Measurements from ENCODE around the gene RPP38.

DNA sequence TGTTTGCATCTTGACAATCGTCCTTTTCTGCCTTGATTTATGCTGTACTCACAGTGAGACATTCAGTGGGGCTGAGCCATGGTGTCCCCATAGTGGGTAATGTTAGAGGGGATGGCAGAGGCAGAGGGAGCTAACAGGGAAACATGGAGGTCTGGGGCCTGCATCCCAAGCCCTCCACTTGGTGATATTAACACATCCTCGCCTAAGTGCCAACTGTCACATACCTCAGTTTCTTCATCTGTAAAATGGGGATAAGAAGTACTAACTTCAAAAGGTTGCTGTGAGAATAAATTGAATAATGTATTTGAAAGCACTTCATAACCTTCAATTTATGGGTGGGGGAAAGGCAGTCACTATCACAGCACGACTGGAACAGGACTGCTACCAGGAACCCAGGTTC, 27.8 kb downstream of the RPP38 start:
- TF ChIP-seq CTCF (conservative IDR thresholded peaks at IDR 0.05 in 1 of 2, IDR thresholded peaks at IDR 0.05 in 1 of 2; ENCODE audit: low read depth in 1 of 2, low read length in 2 of 2) (no peak), EZH2 (IDR thresholded peaks at IDR 0.05; ENCODE audit: low read length, missing control alignments) (no peak)
